ENCODE results near the gene TIAM1.
"Not testable (repeated sequence)": the region's sequence is repeated elsewhere in the genome, so short reads cannot be mapped to it uniquely, and the experiment has no call there.

- TF ChIP-seq POLR2A, EP300 (IDR thresholded peaks at IDR 0.05): not testable (repeated sequence)
- TF ChIP-seq, protein P1, sequence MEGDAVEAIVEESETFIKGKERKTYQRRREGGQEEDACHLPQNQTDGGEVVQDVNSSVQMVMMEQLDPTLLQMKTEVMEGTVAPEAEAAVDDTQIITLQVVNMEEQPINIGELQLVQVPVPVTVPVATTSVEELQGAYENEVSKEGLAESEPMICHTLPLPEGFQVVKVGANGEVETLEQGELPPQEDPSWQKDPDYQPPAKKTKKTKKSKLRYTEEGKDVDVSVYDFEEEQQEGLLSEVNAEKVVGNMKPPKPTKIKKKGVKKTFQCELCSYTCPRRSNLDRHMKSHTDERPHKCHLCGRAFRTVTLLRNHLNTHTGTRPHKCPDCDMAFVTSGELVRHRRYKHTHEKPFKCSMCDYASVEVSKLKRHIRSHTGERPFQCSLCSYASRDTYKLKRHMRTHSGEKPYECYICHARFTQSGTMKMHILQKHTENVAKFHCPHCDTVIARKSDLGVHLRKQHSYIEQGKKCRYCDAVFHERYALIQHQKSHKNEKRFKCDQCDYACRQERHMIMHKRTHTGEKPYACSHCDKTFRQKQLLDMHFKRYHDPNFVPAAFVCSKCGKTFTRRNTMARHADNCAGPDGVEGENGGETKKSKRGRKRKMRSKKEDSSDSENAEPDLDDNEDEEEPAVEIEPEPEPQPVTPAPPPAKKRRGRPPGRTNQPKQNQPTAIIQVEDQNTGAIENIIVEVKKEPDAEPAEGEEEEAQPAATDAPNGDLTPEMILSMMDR (IDR thresholded peaks at IDR 0.05), result not testable (repeated sequence)
Observed at GRCh38 chr21:31228723-31229122, 115.3 kb downstream of the TIAM1 start.
